HEK293T (cell line): Measurements from ENCODE around the gene GALT.

Experiments
- BHLHE40 ChIP-seq: fragments of 450-650 bp; IDR thresholded peaks from 2 replicates; pipeline ENCODE4 v1.6.1; 2016; ENCODE audit warnings: mild to moderate bottlenecking, moderate library complexity, borderline replicate concordance
- CTBP1 ChIP-seq: fragments of 450-650 bp; IDR thresholded peaks from 2 replicates; pipeline ENCODE4 v1.6.1; 2016; ENCODE audit warnings: borderline replicate concordance
- FOXA1 ChIP-seq: fragments of 450-650 bp; IDR thresholded peaks from 2 replicates; pipeline ENCODE4 v1.6.1; 2016; ENCODE audit warnings: mild to moderate bottlenecking
- FOXK2 ChIP-seq: fragments of 450-650 bp; IDR thresholded peaks from 2 replicates; pipeline ENCODE4 v1.6.1; 2016; ENCODE audit warnings: mild to moderate bottlenecking
- FOXM1 ChIP-seq: fragments of 450-650 bp; IDR thresholded peaks from 2 replicates; pipeline ENCODE4 v1.6.1; 2017; ENCODE audit warnings: mild to moderate bottlenecking, borderline replicate concordance
- HDGF ChIP-seq: fragments of 450-650 bp; IDR thresholded peaks from 2 replicates; pipeline ENCODE4 v1.6.1; 2017; ENCODE audit warnings: antibody characterized with exemption, borderline replicate concordance
- L3MBTL2 ChIP-seq: fragments of 450-650 bp; conservative IDR thresholded peaks from 2 replicates; pipeline ENCODE4 v1.6.1; 2016; ENCODE audit warnings: mild to moderate bottlenecking
- LEF1 ChIP-seq: fragments of 450-650 bp; IDR thresholded peaks from 2 replicates; pipeline ENCODE4 v1.6.1; 2017; ENCODE audit warnings: mild to moderate bottlenecking, borderline replicate concordance
- NFRKB ChIP-seq: fragments of 450-650 bp; IDR thresholded peaks from 2 replicates; pipeline ENCODE4 v1.6.1; 2016; ENCODE audit warnings: mild to moderate bottlenecking, moderate library complexity
- PKNOX1 ChIP-seq: fragments of 450-650 bp; IDR thresholded peaks from 2 replicates; pipeline ENCODE4 v1.6.1; 2016
- SP1 ChIP-seq: fragments of 450-650 bp; IDR thresholded peaks from 2 replicates; pipeline ENCODE4 v1.6.1; 2017
- SUZ12 ChIP-seq: fragments of 450-650 bp; IDR thresholded peaks from 2 replicates; pipeline ENCODE4 v1.6.1; 2016; ENCODE audit warnings: mild to moderate bottlenecking
- TARDBP ChIP-seq: fragments of 450-650 bp; IDR thresholded peaks from 2 replicates; pipeline ENCODE4 v1.6.1; 2016
- ZNF384 ChIP-seq: fragments of 450-650 bp; IDR thresholded peaks from 2 replicates; pipeline ENCODE4 v1.6.1; 2016

GRCh38 chr9:34635556-34635955 is 10.9 kb upstream of the GALT start:
- TF ChIP-seq SUZ12 (no peak), PKNOX1 (no peak), HDGF (no peak), BHLHE40 (no peak), FOXA1 (no peak), L3MBTL2 (no peak), FOXK2 (no peak), FOXM1 (no peak), LEF1 (no peak), SP1 (no peak), NFRKB (no peak), ZNF384 (no peak), CTBP1 (no peak), TARDBP (no peak)
